Fibroblast of lung (primary cell): Measurements from ENCODE around the gene HNRNPF.

Experiments
- CTCF ChIP-seq, 2 donors: IDR thresholded peaks in 1 of 2; conservative IDR thresholded peaks in 1 of 2; 1 replicate in 1 of 2; 2 replicates in 1 of 2; pipeline ENCODE4 v1.5.1; 2011 to 2012; ENCODE audit warnings: low read length in 2 of 2, control low read depth in 1 of 2, inconsistent platforms in 1 of 2, low read depth in 1 of 2, mild to moderate bottlenecking in 1 of 2
- EZH2 ChIP-seq: IDR thresholded peaks from 2 replicates; pipeline ENCODE4 v1.5.1; 2012; ENCODE audit warnings: low read length, control low read depth, mild to moderate bottlenecking; ENCODE audit errors: missing control alignments

- no peak for TF ChIP-seq EZH2
- TF ChIP-seq CTCF (conservative IDR thresholded peaks at IDR 0.05 in 1 of 2, IDR thresholded peaks at IDR 0.05 in 1 of 2; ENCODE audit: low read depth in 1 of 2, low read length in 2 of 2) = no peak
These were observed 32.1 kb downstream of the HNRNPF start for GRCh38 chr10:43376828-43377423.
